SK-N-DZ (cell line): ENCODE results near the gene SUSD2.
A peak's percentile ranks its signal among the peaks of the same experiment; 100 is the strongest.
"Not testable (repeated sequence)": the region's sequence is repeated elsewhere in the genome, so short reads cannot be mapped to it uniquely, and the experiment has no call there.

Source experiments
- DNase-seq: peaks from one replicate; pipeline ENCODE4 v3.0.0-alpha.2; 2015; ENCODE audit warnings: low spot score

Gene SUSD2

GRCh38 chr22:24213111-24213510 lies 31.8 kb downstream of the SUSD2 start:
- not testable (repeated sequence) for DNase-seq

DNA sequence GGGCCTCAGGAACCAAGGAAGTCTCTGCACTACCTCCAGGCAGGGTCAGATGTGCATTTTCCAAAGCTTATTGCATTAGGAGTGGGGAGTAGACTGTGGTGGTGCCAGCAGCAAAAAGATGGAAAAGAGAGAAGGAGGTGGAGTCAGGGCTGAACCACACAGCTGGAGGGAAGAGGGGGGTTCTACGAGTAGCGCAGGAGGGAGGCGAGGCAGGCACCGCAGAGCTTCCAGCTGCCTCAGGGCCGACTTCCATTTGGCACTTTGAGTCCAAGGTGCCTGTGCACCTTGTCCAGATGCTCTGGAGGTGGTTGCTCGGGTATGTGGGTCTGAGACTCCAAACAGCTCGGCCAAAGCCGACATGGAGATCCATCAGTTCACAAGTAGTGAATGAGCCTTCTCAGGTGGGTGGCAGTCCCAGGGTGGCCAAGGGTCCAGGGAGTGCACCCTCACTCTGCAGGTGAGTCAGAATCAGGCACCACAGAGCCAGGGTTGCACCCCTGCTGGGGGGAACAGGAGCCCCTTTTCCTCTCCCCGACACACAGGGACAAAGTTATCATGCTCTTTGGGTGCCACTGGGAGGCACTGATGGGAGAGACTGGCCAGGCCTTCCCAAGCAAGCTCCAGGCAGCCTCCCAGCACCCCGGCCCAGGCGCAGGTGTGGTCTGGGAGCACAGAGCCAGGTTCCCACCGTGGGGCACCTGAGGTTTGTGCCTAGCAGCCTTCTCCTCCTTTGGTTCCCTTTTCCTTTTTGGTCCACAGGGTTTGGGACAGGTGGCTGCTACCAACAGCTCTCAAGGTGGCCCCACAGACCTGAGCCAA lies 33.4 kb downstream of the SUSD2 start:
- DNase-seq, result peak; percentile 43

DNA sequence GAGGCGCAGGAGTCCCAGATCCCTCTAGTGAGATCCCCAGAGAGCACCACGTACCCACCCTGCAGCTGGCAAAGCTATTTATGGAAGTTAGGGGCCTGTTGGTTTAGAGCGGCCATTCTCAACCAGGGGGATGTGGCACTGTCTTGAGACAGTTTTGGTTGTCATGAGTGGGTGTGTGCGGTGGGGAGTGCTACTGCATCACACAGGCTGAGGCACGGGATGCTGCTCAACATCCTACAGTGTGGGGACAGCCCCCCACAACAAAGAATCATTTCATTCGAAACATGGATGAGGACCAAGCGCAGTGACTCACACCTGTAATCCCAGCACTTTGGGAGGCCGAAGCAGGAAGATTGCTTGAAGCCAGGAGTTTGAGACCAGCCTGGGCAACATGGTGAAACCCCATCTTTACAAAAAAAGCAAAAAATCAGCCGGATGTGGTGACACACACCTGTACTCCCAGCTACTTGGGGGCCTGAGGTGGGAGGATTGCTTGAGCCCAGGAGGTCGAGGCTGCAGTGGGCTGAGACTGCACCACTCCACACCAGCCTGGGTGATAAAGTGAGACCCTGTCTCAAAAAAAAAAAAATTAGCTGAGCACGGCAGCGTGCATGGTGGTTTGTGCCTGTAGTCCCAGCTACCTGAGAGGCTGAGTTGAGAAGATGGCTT lies 35.4 kb downstream of the SUSD2 start:
- DNase-seq, result no peak

GRCh38 chr22:24217384-24217783 lies 36.1 kb downstream of the SUSD2 start:
- DNase-seq, result no peak

- DNase-seq, result no peak
Measured at GRCh38 chr22:24219750-24220149, 38.5 kb downstream of the SUSD2 start.

DNA sequence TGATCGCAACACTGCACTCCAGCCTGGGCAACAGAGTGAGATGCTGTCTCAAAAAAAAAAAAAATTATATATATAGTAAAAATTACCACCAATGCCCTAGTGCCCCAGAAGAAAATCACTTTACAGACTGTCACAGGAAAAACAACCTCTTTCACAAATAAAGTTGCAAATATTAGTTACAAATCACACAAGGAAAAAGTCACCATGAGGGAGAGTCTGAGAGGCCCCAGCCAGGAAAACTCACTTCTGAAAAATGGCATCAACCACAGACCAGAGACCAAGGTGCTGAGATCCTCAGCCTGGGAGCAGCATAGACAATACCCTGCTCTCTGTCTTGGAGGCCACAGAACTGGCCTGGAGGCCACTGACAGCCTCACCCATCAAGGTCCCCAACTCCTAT lies 43.2 kb downstream of the SUSD2 start:
- DNase-seq, result no peak

DNA sequence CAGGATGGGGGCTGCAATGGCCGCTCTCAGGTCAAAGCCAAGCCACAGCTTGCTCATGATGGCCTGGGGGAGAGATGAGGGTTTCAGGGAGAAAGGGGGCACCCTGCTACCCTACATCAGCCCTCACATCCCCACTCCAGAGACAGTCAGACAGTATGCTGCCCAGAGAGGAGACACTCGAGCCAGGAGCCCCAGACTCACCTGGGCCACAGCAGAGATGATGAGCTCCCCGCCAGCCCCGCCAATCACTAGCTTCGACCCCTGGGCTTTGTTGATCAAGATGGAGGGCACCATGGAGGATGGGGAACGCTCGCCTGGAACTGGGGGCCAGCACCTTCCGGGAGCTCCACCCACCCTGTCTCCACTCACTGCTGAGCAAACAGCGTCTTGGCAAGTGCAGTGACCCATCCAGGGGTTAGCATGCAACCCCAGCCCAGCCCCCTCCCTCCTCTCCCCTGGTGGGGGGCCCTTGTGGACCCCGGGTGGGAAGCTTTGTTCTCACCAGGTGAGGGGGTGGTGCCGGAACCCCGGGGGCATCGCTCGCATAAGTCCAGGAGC lies 43.8 kb downstream of the SUSD2 start:
- no peak for DNase-seq

- no peak for DNase-seq
Measured at GRCh38 chr22:24225951-24226350, 44.7 kb downstream of the SUSD2 start.

GRCh38 chr22:24230911-24231656 lies 49.8 kb downstream of the SUSD2 start:
- DNase-seq, result peak; percentile 35

GRCh38 chr22:24231706-24232105 lies 50.4 kb downstream of the SUSD2 start:
- no peak for DNase-seq

- DNase-seq, result no peak
Measured at GRCh38 chr22:24232124-24232523, 50.8 kb downstream of the SUSD2 start.

DNA sequence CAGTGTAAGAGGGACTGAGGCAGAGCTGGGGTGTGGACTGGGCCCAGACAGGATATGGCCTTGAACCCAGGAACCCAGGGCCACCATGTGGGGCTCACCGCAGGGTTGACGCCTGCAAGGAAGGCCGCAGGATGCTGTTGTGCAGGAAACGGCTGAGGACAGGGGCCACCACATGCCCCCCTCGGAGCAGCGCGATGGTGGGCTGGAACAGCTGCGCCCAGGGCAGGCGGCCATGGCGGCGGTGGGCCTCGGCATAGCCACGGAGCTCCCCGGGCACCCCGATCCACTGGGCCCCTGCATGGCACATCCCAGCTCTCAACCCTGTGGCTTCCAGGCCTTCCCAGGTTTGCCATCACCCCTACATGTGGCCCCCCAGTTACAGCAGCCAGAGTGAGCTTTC lies 51.4 kb downstream of the SUSD2 start:
- no peak for DNase-seq

- DNase-seq, result no peak
Measured at GRCh38 chr22:24233235-24233634, 51.9 kb downstream of the SUSD2 start.

DNA sequence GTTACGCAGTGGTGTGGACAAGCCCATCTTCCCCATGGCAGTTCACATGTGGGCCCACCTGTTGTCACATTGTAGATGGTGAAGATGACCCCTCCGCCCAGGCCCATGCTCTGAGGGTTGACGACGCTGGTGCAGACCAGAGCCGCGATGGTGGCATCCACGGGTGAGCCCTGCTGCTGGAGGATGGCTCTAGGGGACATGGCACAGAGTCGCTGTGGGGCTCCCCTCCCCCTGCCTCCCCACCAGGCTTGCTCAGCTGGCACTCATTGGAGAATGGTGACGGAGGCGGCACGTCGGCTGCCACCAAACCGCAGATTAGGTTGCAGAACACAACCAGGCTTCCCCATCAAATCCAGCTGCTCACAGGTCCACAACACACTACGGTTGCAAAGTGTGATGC lies 52.5 kb downstream of the SUSD2 start:
- no peak for DNase-seq

DNA sequence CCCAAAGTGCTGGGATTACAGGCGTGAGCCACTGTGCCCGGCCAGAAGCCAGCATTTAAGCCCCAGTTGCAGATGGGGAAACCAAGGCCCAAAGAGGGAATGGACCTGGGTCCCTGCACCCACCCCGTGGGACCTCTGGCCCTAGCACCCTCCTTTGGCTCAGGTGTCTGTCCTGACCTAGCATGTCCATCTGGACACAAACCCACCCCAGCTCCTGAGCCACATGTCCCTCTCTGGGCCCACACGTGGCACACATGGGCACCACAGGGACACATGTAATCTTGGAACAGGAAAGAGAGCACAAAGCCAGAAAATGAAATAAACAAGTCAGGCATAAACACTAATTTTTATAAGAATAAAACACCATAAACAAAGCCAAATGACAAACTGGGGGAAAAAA lies 54.0 kb downstream of the SUSD2 start:
- no peak for DNase-seq

DNA sequence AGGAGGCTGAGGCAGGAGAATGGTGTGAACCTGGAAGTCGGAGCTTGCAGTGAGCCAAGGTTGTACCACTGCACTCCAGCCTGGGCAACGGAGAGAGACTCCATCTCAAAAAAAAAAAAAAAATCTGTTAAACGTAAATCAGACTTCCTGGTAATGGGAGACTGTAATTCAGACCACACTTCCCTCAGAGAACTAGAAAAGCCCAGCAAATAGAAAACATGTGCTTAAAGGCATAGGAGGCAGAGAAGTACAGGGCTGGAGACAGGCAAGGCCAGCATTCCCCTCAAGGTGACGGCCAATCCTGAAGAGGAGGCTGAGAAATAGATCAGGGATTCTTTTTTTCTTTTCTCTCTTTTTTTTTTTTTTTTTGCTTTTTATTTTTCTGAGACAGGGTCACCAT lies 55.4 kb downstream of the SUSD2 start:
- no peak for DNase-seq

DNA sequence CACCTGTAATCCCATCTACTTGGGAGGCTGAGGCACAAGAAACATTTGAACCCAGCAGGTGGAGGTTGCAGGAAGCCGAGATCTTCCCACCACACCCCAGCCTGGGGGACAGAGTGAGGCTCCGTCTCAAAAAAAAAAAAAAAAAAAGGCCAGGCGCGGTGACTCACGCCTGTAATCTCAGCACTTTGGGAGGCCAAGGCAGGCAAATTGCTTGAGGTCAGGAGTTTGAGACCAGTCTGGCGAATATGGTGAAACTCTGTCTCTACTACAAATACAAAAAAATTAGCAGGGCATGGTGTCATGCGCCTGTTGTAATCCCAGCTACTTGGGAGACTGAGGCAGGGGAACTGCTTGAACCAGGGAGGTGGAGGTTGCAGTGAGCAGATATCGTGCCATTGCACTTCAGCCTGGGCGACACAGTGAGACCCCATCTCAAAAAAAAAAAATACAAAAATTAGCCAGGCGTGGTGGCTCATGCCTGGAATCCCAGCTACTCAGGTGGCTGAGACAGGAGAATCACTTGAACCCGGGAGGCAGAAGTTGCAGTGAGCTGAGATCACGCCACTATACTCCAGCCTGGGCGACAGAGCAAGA lies 56.9 kb downstream of the SUSD2 start:
- not testable (repeated sequence) for DNase-seq
